Neural progenitor cell (in vitro differentiated cells): ENCODE data around the gene COG7. TPM values are rescaled to one million over a fixed set of nuclear protein-coding genes. Genes with fewer than 3 reads are reported as not detected.
"Not testable (repeated sequence)": the region's sequence is repeated elsewhere in the genome, so short reads cannot be mapped to it uniquely, and the experiment has no call there.

Experiments used
- DNase-seq: peaks from one replicate; pipeline ENCODE4 v3.0.0-alpha.2; 2016; ENCODE audit warnings: low spot score
- H2AFZ ChIP-seq: fragments of 200-600 bp; sonication (generic); replicated peaks from 2 replicates; pipeline ENCODE4 v1.6.1; 2016; ENCODE audit warnings: antibody characterized with exemption
- H3F3A ChIP-seq: fragments of 200-600 bp; sonication (generic); 2 replicates; pipeline ENCODE4 v1.6.1; 2016; ENCODE audit warnings: antibody characterized with exemption, low read depth
- H3K27ac ChIP-seq: fragments of 200-600 bp; sonication (generic); 2 replicates; pipeline ENCODE4 v1.5.1; 2016; ENCODE audit warnings: mild to moderate bottlenecking
- H3K27me3 ChIP-seq: fragments of 200-600 bp; sonication (generic); 2 replicates; pipeline ENCODE4 v1.6.1; 2016; ENCODE audit warnings: mild to moderate bottlenecking, moderate library complexity
- H3K36me3 ChIP-seq: fragments of 200-600 bp; sonication (generic); 2 replicates; pipeline ENCODE4 v1.5.1; 2016
- H3K4me1 ChIP-seq: fragments of 200-600 bp; sonication (generic); 2 replicates; pipeline ENCODE4 v1.6.1; 2016; ENCODE audit warnings: mixed run types
- H3K4me2 ChIP-seq: fragments of 200-600 bp; sonication (generic); 2 replicates; pipeline ENCODE4 v1.6.1; 2016
- H3K4me3 ChIP-seq: fragments of 200-600 bp; sonication (generic); 2 replicates; pipeline ENCODE4 v1.5.1; 2016
- H3K79me2 ChIP-seq: fragments of 200-600 bp; sonication (generic); 2 replicates; pipeline ENCODE4 v1.6.1; 2016; ENCODE audit warnings: low read depth
- H3K9ac ChIP-seq: fragments of 200-600 bp; sonication (generic); 2 replicates; pipeline ENCODE4 v1.6.1; 2016
- H3K9me3 ChIP-seq: fragments of 200-600 bp; sonication (generic); 2 replicates; pipeline ENCODE4 v1.5.1; 2016; ENCODE audit warnings: low read depth
- H4K20me1 ChIP-seq: fragments of 200-600 bp; sonication (generic); 2 replicates; pipeline ENCODE4 v1.6.1; 2016; ENCODE audit warnings: low read depth
- H3K27ac Mint-ChIP-seq: 3 replicates; pipeline ENCODE4 v1.8.0; 2021; ENCODE audit warnings: mixed read lengths
- H3K27me3 Mint-ChIP-seq: 2 replicates; pipeline ENCODE4 v1.8.0; 2022; ENCODE audit warnings: low read depth, mild to moderate bottlenecking, inconsistent platforms, moderate library complexity, mixed read lengths; ENCODE audit not compliant: insufficient read depth
- H3K36me3 Mint-ChIP-seq: 3 replicates; pipeline ENCODE4 v1.8.0; 2021; ENCODE audit warnings: mixed read lengths
- H3K4me1 Mint-ChIP-seq: 3 replicates; pipeline ENCODE4 v1.8.0; 2021; ENCODE audit warnings: mixed read lengths
- H3K4me3 Mint-ChIP-seq: 3 replicates; pipeline ENCODE4 v1.8.0; 2021; ENCODE audit warnings: mild to moderate bottlenecking, moderate library complexity, mixed read lengths
- H3K9me3 Mint-ChIP-seq: 3 replicates; pipeline ENCODE4 v1.8.0; 2020; ENCODE audit warnings: mixed read lengths
- EZH2 ChIP-seq: fragments of 200-600 bp; sonication (generic); IDR thresholded peaks from 2 replicates; pipeline ENCODE4 v1.6.1; 2017; ENCODE audit warnings: antibody characterized with exemption, mild to moderate bottlenecking, moderate library complexity
- EZH2phosphoT487 ChIP-seq: fragments of 200-600 bp; sonication (generic); IDR thresholded peaks from 2 replicates; pipeline ENCODE4 v1.6.1; 2017; ENCODE audit warnings: antibody characterized with exemption
- total RNA-seq: library from RNA; depleted of rRNA; stranded (reverse); fragments of >200 nt; gene quantifications from 2 replicates; pipeline ENCODE4 v1.2.3, GENCODE V29; 2015; ENCODE audit warnings: low replicate concordance
- TF ChIP-seq, protein P1 (sequence below): fragments of 200-600 bp; sonication (generic); IDR thresholded peaks from 2 replicates; pipeline ENCODE4 v1.5.1; 2017; ENCODE audit warnings: antibody characterized with exemption, mild to moderate bottlenecking

The COG7 gene
- total RNA-seq, 1 donor from 2014 or later, result 21.6 TPM

DNA sequence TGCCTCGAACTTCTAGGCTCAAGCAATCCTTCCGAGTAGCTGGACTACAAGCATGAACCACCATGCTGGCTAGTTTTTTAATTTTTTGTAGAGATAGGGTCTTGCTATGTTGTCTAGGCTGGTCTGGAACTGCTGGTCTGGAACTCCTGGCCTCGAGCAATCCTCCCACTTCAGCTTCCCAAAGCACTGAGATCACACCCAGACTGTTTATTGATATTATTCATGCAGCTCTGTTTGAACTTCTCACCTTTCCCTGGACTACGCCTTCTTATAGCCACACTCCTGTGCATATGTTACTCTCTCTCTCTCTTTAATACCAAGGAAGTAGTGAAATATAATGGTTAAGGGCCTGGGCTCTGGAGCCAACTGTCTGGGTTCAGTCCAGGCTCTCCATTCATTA, 4.6 kb downstream of the COG7 start:
- Histone ChIP-seq H3K4me1 (peaks cover 4% of the 10 kb centered on the region), H3K9ac (no peak overlapping the region), H4K20me1 (peaks cover 3% of the 10 kb centered on the region), H3K4me2 (no peak overlapping the region), H3K79me2 (peaks cover 8% of the 10 kb centered on the region), H3K4me3 (no peak overlapping the region), H3K27ac (no peak overlapping the region), H3K36me3 (no peaks in the 10 kb centered on the region), H2AFZ (no peak overlapping the region), H3K9me3 (no peaks in the 10 kb centered on the region), H3F3A (peaks cover 16% of the 10 kb centered on the region), H3K27me3 (no peaks in the 10 kb centered on the region)
- Mint-ChIP-seq H3K27ac (no peak overlapping the region), H3K4me3 (no peak overlapping the region), H3K4me1 (peaks cover 10% of the 10 kb centered on the region), H3K36me3 (peaks cover 7% of the 10 kb centered on the region), H3K27me3 (peaks cover 5% of the 10 kb centered on the region), H3K9me3 (no peaks in the 10 kb centered on the region)
- TF ChIP-seq, protein P1, sequence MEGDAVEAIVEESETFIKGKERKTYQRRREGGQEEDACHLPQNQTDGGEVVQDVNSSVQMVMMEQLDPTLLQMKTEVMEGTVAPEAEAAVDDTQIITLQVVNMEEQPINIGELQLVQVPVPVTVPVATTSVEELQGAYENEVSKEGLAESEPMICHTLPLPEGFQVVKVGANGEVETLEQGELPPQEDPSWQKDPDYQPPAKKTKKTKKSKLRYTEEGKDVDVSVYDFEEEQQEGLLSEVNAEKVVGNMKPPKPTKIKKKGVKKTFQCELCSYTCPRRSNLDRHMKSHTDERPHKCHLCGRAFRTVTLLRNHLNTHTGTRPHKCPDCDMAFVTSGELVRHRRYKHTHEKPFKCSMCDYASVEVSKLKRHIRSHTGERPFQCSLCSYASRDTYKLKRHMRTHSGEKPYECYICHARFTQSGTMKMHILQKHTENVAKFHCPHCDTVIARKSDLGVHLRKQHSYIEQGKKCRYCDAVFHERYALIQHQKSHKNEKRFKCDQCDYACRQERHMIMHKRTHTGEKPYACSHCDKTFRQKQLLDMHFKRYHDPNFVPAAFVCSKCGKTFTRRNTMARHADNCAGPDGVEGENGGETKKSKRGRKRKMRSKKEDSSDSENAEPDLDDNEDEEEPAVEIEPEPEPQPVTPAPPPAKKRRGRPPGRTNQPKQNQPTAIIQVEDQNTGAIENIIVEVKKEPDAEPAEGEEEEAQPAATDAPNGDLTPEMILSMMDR, result no peak
- no peak for DNase-seq

DNA sequence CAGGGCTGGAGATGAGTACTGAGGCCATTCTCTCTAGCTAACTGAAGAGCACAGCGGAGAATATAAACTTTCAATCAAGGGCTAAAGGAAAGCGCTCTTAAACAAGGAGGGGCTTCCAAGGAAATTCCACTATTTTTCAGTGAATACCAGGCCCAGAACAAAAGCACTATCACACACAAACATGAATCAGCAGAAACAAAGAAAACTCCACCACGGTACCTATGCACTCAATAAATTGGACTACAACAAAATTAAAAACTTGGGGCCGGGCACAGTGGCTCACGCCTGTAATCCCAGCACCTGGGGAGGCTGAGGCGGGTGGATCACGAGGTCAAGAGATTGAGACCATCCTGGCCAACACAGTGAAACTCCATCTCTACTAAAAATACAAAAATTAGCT, 15.4 kb downstream of the COG7 start:
- not testable (repeated sequence) for H3K79me2 ChIP-seq, H3K9ac ChIP-seq, H3K4me3 ChIP-seq, H3K27ac Mint-ChIP-seq, H3K4me2 ChIP-seq, DNase-seq, H3K27me3 Mint-ChIP-seq, H3K36me3 ChIP-seq, H2AFZ ChIP-seq, H3F3A ChIP-seq, H3K27ac ChIP-seq, H3K9me3 Mint-ChIP-seq, H3K9me3 ChIP-seq, H3K4me1 ChIP-seq, H4K20me1 ChIP-seq, H3K27me3 ChIP-seq, H3K4me3 Mint-ChIP-seq, H3K4me1 Mint-ChIP-seq
- H3K36me3 Mint-ChIP-seq, result peaks cover 15% of the 10 kb centered on the region

DNA sequence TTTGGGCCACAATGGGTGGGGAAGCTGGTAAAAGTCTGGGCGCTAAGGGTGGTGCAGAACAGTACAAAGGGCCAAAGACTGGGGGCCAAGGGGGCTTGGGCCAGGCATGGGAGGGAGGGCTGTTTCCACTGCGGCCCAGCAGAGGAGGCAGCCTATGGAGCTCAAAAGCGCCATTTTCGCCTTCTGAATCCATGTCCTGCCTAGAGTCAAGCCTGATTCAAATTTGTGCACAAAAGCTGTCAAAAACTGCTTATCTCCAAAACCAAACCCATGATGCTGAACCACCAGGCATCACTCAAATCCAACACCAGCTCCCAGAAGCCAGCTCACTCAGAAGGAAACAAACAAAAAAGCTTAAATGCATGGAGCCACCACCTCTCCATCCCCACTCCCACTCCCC, 16.0 kb downstream of the COG7 start:
- H3K79me2 ChIP-seq, result no peaks in the 10 kb centered on the region
- Mint-ChIP-seq H3K27me3 (no peaks in the 10 kb centered on the region), H3K4me1 (no peaks in the 10 kb centered on the region), H3K9me3 (no peaks in the 10 kb centered on the region), H3K27ac (no peak overlapping the region), H3K4me3 (no peak overlapping the region), H3K36me3 (peaks cover 15% of the 10 kb centered on the region)
- H2AFZ ChIP-seq, result no peak overlapping the region
- no peaks in the 10 kb centered on the region for H3K36me3 ChIP-seq
- no peak overlapping the region for H3K27ac ChIP-seq
- no peak overlapping the region for H3K4me2 ChIP-seq
- no peaks in the 10 kb centered on the region for H3K27me3 ChIP-seq
- no peak for TF ChIP-seq EZH2phosphoT487
- no peak for TF ChIP-seq EZH2
- TF ChIP-seq, protein P1, result no peak
- H3K9me3 ChIP-seq, result no peaks in the 10 kb centered on the region
- no peak overlapping the region for H3K4me3 ChIP-seq
- no peak overlapping the region for H3K9ac ChIP-seq
- no peaks in the 10 kb centered on the region for H3K4me1 ChIP-seq
- no peak for DNase-seq
- peaks cover 5% of the 10 kb centered on the region for H4K20me1 ChIP-seq
- peaks cover 5% of the 10 kb centered on the region for H3F3A ChIP-seq

DNA sequence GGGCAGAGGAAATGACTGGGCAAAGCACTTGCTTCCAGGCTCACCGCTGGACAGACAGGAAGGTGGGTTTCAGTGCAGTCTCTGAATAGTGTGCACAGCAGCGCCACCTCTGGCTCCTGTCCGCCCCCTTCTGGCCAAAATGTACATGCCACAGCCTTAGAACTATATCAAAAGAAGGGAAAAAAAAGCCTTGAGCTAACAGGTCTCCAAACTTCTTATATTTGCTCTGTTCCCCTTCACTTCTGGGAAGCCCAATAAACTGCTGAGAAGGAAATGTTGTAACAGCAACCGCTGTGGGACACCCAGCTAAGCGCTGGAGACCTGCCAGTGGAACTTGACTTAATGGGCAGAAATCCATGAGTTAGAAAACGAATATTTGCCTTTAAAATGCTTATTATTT, 17.5 kb downstream of the COG7 start:
- Histone ChIP-seq H2AFZ (no peak overlapping the region), H3K79me2 (no peaks in the 10 kb centered on the region), H3K27ac (no peak overlapping the region), H4K20me1 (peaks cover 5% of the 10 kb centered on the region), H3K4me3 (no peak overlapping the region), H3K4me1 (no peaks in the 10 kb centered on the region), H3K4me2 (no peak overlapping the region), H3K36me3 (no peaks in the 10 kb centered on the region), H3K9me3 (no peaks in the 10 kb centered on the region), H3K27me3 (no peaks in the 10 kb centered on the region), H3K9ac (no peak overlapping the region), H3F3A (peaks cover 5% of the 10 kb centered on the region)
- Mint-ChIP-seq H3K4me1 (no peaks in the 10 kb centered on the region), H3K27ac (no peak overlapping the region), H3K36me3 (peaks cover 13% of the 10 kb centered on the region), H3K4me3 (no peak overlapping the region), H3K27me3 (no peaks in the 10 kb centered on the region), H3K9me3 (no peaks in the 10 kb centered on the region)
- no peak for TF ChIP-seq EZH2
- TF ChIP-seq, protein P1, result peak; percentile 94
- DNase-seq, result peak; percentile 79
